H1 (cell line): ENCODE measurements around the gene PTGIS. TPM values are rescaled to one million over a fixed set of nuclear protein-coding genes. Genes with fewer than 3 reads are reported as not detected.

Experiments used
- CTCF ChIA-PET: fragments of 300-600 bp; sonication (Branson Sonifier 250); formaldehyde crosslinking; loops from one replicate; lab custom pipeline; 2021; ENCODE audit not compliant: partially characterized antibody; lab: Charles Lee
- POLR2A ChIA-PET: fragments of 300-600 bp; sonication (Branson Sonifier 250); formaldehyde crosslinking; loops from one replicate; lab custom pipeline; 2021; ENCODE audit warnings: inconsistent platforms; ENCODE audit not compliant: partially characterized antibody; lab: Charles Lee
- DNase-seq, 2 experiments: peaks; one replicate each; pipeline versions ENCODE4 v3.0.0 to v3.0.0-alpha.2; 2010 to 2022; ENCODE audit warnings: low spot score in 2 of 2, low read depth in 1 of 2, mixed read lengths in 1 of 2
- FAIRE-seq: peaks from 2 replicates; lab custom pipeline; 2011; peaks lifted over from hg19 to GRCh38; lab: Jason Lieb, UNC
- H2AFZ ChIP-seq: 2 replicates; pipeline ENCODE4 v1.8.1; 2012; ENCODE audit warnings: low read length, inconsistent platforms
- H2AK5ac ChIP-seq: 2 replicates; pipeline ENCODE4 v1.6.1; 2013; ENCODE audit warnings: low read depth, low read length
- H2BK120ac ChIP-seq: replicated peaks from 2 replicates; pipeline ENCODE3; 2013; ENCODE audit warnings: low read depth, low read length, inconsistent platforms
- H2BK12ac ChIP-seq: 2 replicates; pipeline ENCODE4 v1.6.1; 2013; ENCODE audit warnings: low read depth, low read length
- H2BK15ac ChIP-seq: 2 replicates; pipeline ENCODE4 v1.6.1; 2013; ENCODE audit warnings: low read length
- H2BK20ac ChIP-seq: 2 replicates; pipeline ENCODE4 v1.6.1; 2013; ENCODE audit warnings: low read length
- H2BK5ac ChIP-seq: 2 replicates; pipeline ENCODE4 v1.6.1; 2013; ENCODE audit warnings: low read depth, low read length
- H3K14ac ChIP-seq: 2 replicates; pipeline ENCODE4 v1.6.1; 2013; ENCODE audit warnings: inconsistent platforms; ENCODE audit not compliant: insufficient read length
- H3K18ac ChIP-seq: 2 replicates; pipeline ENCODE4 v1.6.1; 2013; ENCODE audit warnings: low read length; ENCODE audit errors: extremely low read depth
- H3K23ac ChIP-seq: 2 replicates; pipeline ENCODE4 v1.6.1; 2013; ENCODE audit warnings: inconsistent platforms; ENCODE audit not compliant: insufficient read length
- H3K23me2 ChIP-seq: 2 replicates; pipeline ENCODE4 v1.6.1; 2013; ENCODE audit warnings: low read depth, low read length
- H3K27ac ChIP-seq: 2 replicates; pipeline ENCODE4 v1.6.1; 2011; ENCODE audit warnings: low read depth, low read length, inconsistent platforms
- H3K27me3 ChIP-seq, 4 experiments: replicated peaks in 1 of 4; 1 replicate in 1 of 4; 2 replicates in 3 of 4; pipeline versions ENCODE4 v1.6.1 to v1.8.1; 2011 to 2013; ENCODE audit warnings: low read length in 3 of 4, mild to moderate bottlenecking in 3 of 4, inconsistent platforms in 2 of 4, mixed read lengths in 2 of 4, moderate library complexity in 1 of 4; ENCODE audit not compliant: control insufficient read depth in 3 of 4, insufficient read depth in 3 of 4; ENCODE audit errors: extremely low read depth in 1 of 4
- H3K36me3 ChIP-seq, 4 experiments: 2 replicates each; pipeline versions ENCODE4 v1.6.1 to v1.8.1; 2011 to 2013; ENCODE audit warnings: mild to moderate bottlenecking in 4 of 4, low read length in 3 of 4, moderate library complexity in 2 of 4, control low read depth in 1 of 4, inconsistent platforms in 1 of 4; ENCODE audit not compliant: insufficient read depth in 4 of 4, control insufficient read depth in 2 of 4
- H3K4ac ChIP-seq: replicated peaks from 2 replicates; pipeline ENCODE3; 2013; ENCODE audit warnings: low read length, low read depth, mixed read lengths, inconsistent platforms; ENCODE audit not compliant: insufficient read length
- H3K4me1 ChIP-seq, 4 experiments: replicated peaks in 1 of 4; 1 replicate in 1 of 4; 2 replicates in 3 of 4; pipeline versions ENCODE4 v1.6.1 to v1.8.1; 2011 to 2013; ENCODE audit warnings: low read length in 3 of 4, inconsistent platforms in 2 of 4, mixed read lengths in 1 of 4; ENCODE audit not compliant: insufficient read depth in 4 of 4, control insufficient read depth in 3 of 4
- H3K4me2 ChIP-seq, 2 experiments: 2 replicates each; pipeline versions ENCODE4 v1.6.1 to v1.8.1; 2011 to 2013; ENCODE audit warnings: low read depth in 2 of 2, low read length in 2 of 2, control low read depth in 1 of 2, inconsistent platforms in 1 of 2, mild to moderate bottlenecking in 1 of 2; ENCODE audit not compliant: insufficient read depth in 1 of 2
- H3K4me3 ChIP-seq, 4 experiments: fragments of 200-600, 300-600 bp in 1 of 4; sonication (generic), shearing (Covaris generic), sonication (Bioruptor Twin) in 1 of 4; 2 replicates each; pipeline versions ENCODE4 v1.5.1 to v1.8.1; 2011 to 2016; ENCODE audit warnings: low read length in 4 of 4, low read depth in 3 of 4, control low read depth in 2 of 4, inconsistent platforms in 2 of 4, mild to moderate bottlenecking in 2 of 4, mixed read lengths in 1 of 4, moderate library complexity in 1 of 4; ENCODE audit not compliant: insufficient read depth in 2 of 4; ENCODE audit errors: extremely low read depth in 1 of 4
- H3K56ac ChIP-seq: replicated peaks from 2 replicates; pipeline ENCODE3; 2013; ENCODE audit warnings: low read depth, mild to moderate bottlenecking, mixed read lengths, low read length, inconsistent platforms; ENCODE audit not compliant: insufficient read length
- H3K79me1 ChIP-seq: 2 replicates; pipeline ENCODE4 v1.6.1; 2013; ENCODE audit warnings: low read depth, low read length, control low read depth
- H3K79me2 ChIP-seq, 2 experiments: 2 replicates each; pipeline versions ENCODE4 v1.6.1 to v1.8.1; 2012 to 2013; ENCODE audit warnings: low read length in 2 of 2, mild to moderate bottlenecking in 2 of 2, inconsistent platforms in 1 of 2; ENCODE audit not compliant: insufficient read depth in 2 of 2, control insufficient read depth in 1 of 2
- H3K9ac ChIP-seq, 4 experiments: replicated peaks in 1 of 4; 1 replicate in 1 of 4; 2 replicates in 3 of 4; pipeline versions ENCODE4 v1.6.1 to v1.8.1; 2011 to 2013; ENCODE audit warnings: low read depth in 3 of 4, low read length in 3 of 4, control low read depth in 2 of 4, mild to moderate bottlenecking in 2 of 4, moderate library complexity in 2 of 4, inconsistent platforms in 1 of 4; ENCODE audit errors: extremely low read depth in 1 of 4
- H3K9me3 ChIP-seq, 2 experiments: 2 replicates each; pipeline versions ENCODE4 v1.6.1 to v1.8.1; 2012 to 2013; ENCODE audit warnings: mild to moderate bottlenecking in 2 of 2, moderate library complexity in 2 of 2, control low read depth in 1 of 2, inconsistent platforms in 1 of 2, low read depth in 1 of 2, low read length in 1 of 2, mixed read lengths in 1 of 2; ENCODE audit not compliant: insufficient read depth in 2 of 2
- H4K20me1 ChIP-seq, 2 experiments: replicated peaks in 1 of 2; 2 replicates each; pipeline versions ENCODE3 to v1.8.1; 2011 to 2013; ENCODE audit warnings: inconsistent platforms in 2 of 2, low read length in 2 of 2, mild to moderate bottlenecking in 1 of 2; ENCODE audit not compliant: insufficient read depth in 2 of 2, control insufficient read depth in 1 of 2
- H4K5ac ChIP-seq: 2 replicates; pipeline ENCODE4 v1.6.1; 2013; ENCODE audit warnings: low read length, low read depth, mixed read lengths, inconsistent platforms; ENCODE audit not compliant: insufficient read length
- H4K8ac ChIP-seq: 2 replicates; pipeline ENCODE4 v1.8.0; 2013; ENCODE audit warnings: mild to moderate bottlenecking, moderate library complexity, low read length, inconsistent platforms; ENCODE audit not compliant: insufficient read depth; ENCODE audit errors: extremely low read depth
- H4K91ac ChIP-seq: replicated peaks from 2 replicates; pipeline ENCODE3; 2013; ENCODE audit warnings: low read length, mixed read lengths, inconsistent platforms; ENCODE audit not compliant: insufficient read length
- ATF3 ChIP-seq: IDR thresholded peaks from 2 replicates; pipeline ENCODE4 v1.6.1; 2011; ENCODE audit warnings: low read depth, mild to moderate bottlenecking, low read length; ENCODE audit not compliant: insufficient read depth
- BACH1 ChIP-seq: IDR thresholded peaks from 2 replicates; pipeline ENCODE4 v1.6.1; 2012; ENCODE audit warnings: low read length, improper control_type of control experiment
- E2F6 ChIP-seq: IDR thresholded peaks from 2 replicates; pipeline ENCODE4 v1.6.1; 2012; ENCODE audit warnings: inconsistent platforms
- SAP30 ChIP-seq: fragments of 300-600 bp; sonication (generic); IDR thresholded peaks from 2 replicates; pipeline ENCODE4 v1.7.1; 2012; ENCODE audit warnings: low read length, moderate library complexity, mild to moderate bottlenecking, inconsistent platforms; ENCODE audit not compliant: insufficient read depth, insufficient replicate concordance
- SIRT6 ChIP-seq: IDR thresholded peaks from one replicate; pipeline ENCODE4 v1.7.1; 2012; ENCODE audit warnings: low read length, inconsistent platforms
- WGBS, 2 experiments: shearing (Covaris generic) in 1 of 2; methylation state at CpG; one replicate each; pipeline versions ENCODE4 v1.1.6 to v1.1.7; 2013 to 2015; ENCODE audit warnings: low lambda C conversion rate in 2 of 2, mixed read lengths in 2 of 2, inconsistent platforms in 1 of 2, low coverage in 1 of 2, missing lambda C conversion rate in 1 of 2; ENCODE audit not compliant: insufficient replicate concordance in 2 of 2, insufficient coverage in 1 of 2, insufficient read length in 1 of 2; ENCODE audit errors: extremely low coverage in 1 of 2, missing lambda C conversion rate in 1 of 2; 5-methylcytosine and 5-hydroxymethylcytosine counted together
- polyA plus RNA-seq, 7 experiments: library from polyadenylated mRNA; depleted of rRNA in 3 of 7; stranded (reverse) in 5 of 7; unstranded in 2 of 7; fragments of >200 nt in 5 of 7; fragments of 200-250 nt in 2 of 7; gene quantifications; 1 replicate in 5 of 7; 2 replicates in 1 of 7; 4 replicates in 1 of 7; pipeline versions ENCODE4 v1.2.1 to v1.2.3, GENCODE V29; 2011 to 2013; ENCODE audit warnings: missing spikeins in 2 of 7, mixed read lengths in 2 of 7
- total RNA-seq: library from RNA; stranded (reverse); fragmentation: NEBNext Ultra II Directional; extraction: Animal tissue kit (Norgen Biotek cat#: 25700); gene quantifications from 2 replicates; pipeline ENCODE4 v1.2.1, GENCODE V29; 2021

PTGIS gene
- total and polyA plus RNA-seq, 2 of the 8 experiments (the other 6 are each of a cell fraction or from before 2014, with no cell fraction given): 29.9 to 35.5 TPM

- Histone ChIP-seq H2AK5ac (no peak overlapping the region), H3K36me3 (no peaks in the 10 kb centered on the region), H2BK12ac (no peak overlapping the region), H3K23ac (no peak overlapping the region), H2BK5ac (no peak overlapping the region), H4K8ac (no peak overlapping the region), H3K23me2 (peaks cover 6% of the 10 kb centered on the region; the same call in 1 of the 2 replicates), H3K56ac (no peak overlapping the region), H4K20me1 (no peaks in the 10 kb centered on the region), H2BK120ac (no peak overlapping the region), H3K4me3 (no peak overlapping the region), H4K5ac (no peak overlapping the region), H3K27me3 (no peaks in the 10 kb centered on the region), H4K91ac (no peak overlapping the region), H3K4me2 (no peak overlapping the region), H2BK15ac (no peak overlapping the region), H2AFZ (peak overlapping the region; percentile 18; the same call in 1 of the 2 replicates), H3K18ac (no peak overlapping the region), H3K14ac (no peak overlapping the region), H3K27ac (no peak overlapping the region), H2BK20ac (no peak overlapping the region), H3K79me1 (no peaks in the 10 kb centered on the region), H3K9ac (no peak overlapping the region), H3K4me1 (no peaks in the 10 kb centered on the region; a peak in 1 of 7 replicates), H3K9me3 (0 out of 4 replicates have a peak, but pooled peaks cover 0 to 2% of the 10 kb centered on the region in 2 experiments), H3K4ac (no peak overlapping the region), H3K79me2 (no peaks in the 10 kb centered on the region)
- ChIA-PET POLR2A (interaction anchor here (1.6 kb wide), 1 partner anchor 9 kb away, joined by 5 read pairs; no protein-coding TSS in a partner anchor), CTCF (interaction anchor here (0.6 to 6.0 kb wide), 13 partner anchors 9 to 689 kb away, joined by 3 to 47 read pairs (median 5); no protein-coding TSS in a partner anchor)
- DNase-seq (no peak), FAIRE-seq (no peak)
- WGBS, 2 experiments: 84% methylated on average over 5 of the region's 5 CpGs; no CpG with 5 or more reads in 1 of the 2 experiments
- TF ChIP-seq SAP30: no peak
- TF ChIP-seq BACH1: no peak
- TF ChIP-seq E2F6: no peak
- TF ChIP-seq ATF3: no peak
- no peak for TF ChIP-seq SIRT6
Measured at GRCh38 chr20:49496553-49497397, 71.2 kb downstream of the PTGIS start.
